ENCODE measurements around the gene HOXA6. TPM values are rescaled to one million over a fixed set of nuclear protein-coding genes. Genes with fewer than 3 reads are reported as not detected.
A peak's percentile ranks its signal among the peaks of the same experiment; 100 is the strongest.

HOXA6 gene
- total and polyA plus RNA-seq, 2 of the 4 experiments (the other 2 are of a cell fraction) = 1.4 to 1.8 TPM

- TF ChIP-seq USF2 (IDR thresholded peaks at IDR 0.05; ENCODE audit: low read depth, low read length) = no peak
- no peak for TF ChIP-seq MAFK (IDR thresholded peaks at IDR 0.05; ENCODE audit: low read depth, low read length)
Observed at GRCh38 chr7:27176524-27176845, 28.9 kb upstream of the HOXA6 start (continued).

GRCh38 chr7:27175626-27176523 is 28.3 kb upstream of the HOXA6 start:
- DNase-seq = no peak
- no peak overlapping the region for H4K91ac ChIP-seq (ENCODE audit: insufficient read depth, low read depth, low read length)
- TF ChIP-seq RAD21 (IDR thresholded peaks at IDR 0.05; ENCODE audit: low read length) = no peak
- TF ChIP-seq FOS (IDR thresholded peaks at IDR 0.05; ENCODE audit: low read depth, low read length) = no peak
- TF ChIP-seq CTCF (conservative IDR thresholded peaks at IDR 0.05; ENCODE audit: low read depth, low read length) = no peak
- TF ChIP-seq CHD1 (IDR thresholded peaks at IDR 0.05; ENCODE audit: low read depth, low read length) = no peak
- no peak for TF ChIP-seq MXI1 (IDR thresholded peaks at IDR 0.05; ENCODE audit: borderline replicate concordance, low read depth, low read length)
- TF ChIP-seq RCOR1 (IDR thresholded peaks at IDR 0.05; ENCODE audit: insufficient replicate concordance, low read length) = no peak
- TF ChIP-seq MAZ (IDR thresholded peaks at IDR 0.05; ENCODE audit: borderline replicate concordance, low read depth, low read length) = no peak
- no peak for TF ChIP-seq USF2 (IDR thresholded peaks at IDR 0.05; ENCODE audit: low read depth, low read length)
- no peak overlapping the region for H3K18ac ChIP-seq (ENCODE audit: low read depth, low read length)
- CTCF ChIA-PET = interaction anchor here (0.6 kb wide), 1 partner anchor 15 kb away, joined by 3 read pairs; no protein-coding TSS in a partner anchor
- no peak overlapping the region for H3K4me3 ChIP-seq (ENCODE audit: insufficient read depth, low read depth, low read length)
- H4K5ac ChIP-seq (ENCODE audit: low read depth, low read length) = no peak overlapping the region
- H3K79me1 ChIP-seq (ENCODE audit: low read depth in 1 of 2, low read length in 2 of 2) = no peaks in the 10 kb centered on the region
- POLR2A ChIA-PET (ENCODE audit: unreplicated experiment) = no interaction called here
- H2AFZ ChIP-seq (replicated peaks; ENCODE audit: low read length, poor library complexity) = no peak overlapping the region
- H3K9me1 ChIP-seq (ENCODE audit: insufficient read depth, low read length) = no peaks in the 10 kb centered on the region
- peak overlapping the region; percentile 10 for H2AK9ac ChIP-seq (replicated peaks; ENCODE audit: low read depth, low read length, poor library complexity)
- H3K9me3 ChIP-seq (ENCODE audit: control insufficient read depth, insufficient read depth, low read length) = peaks cover 7% of the 10 kb centered on the region; the same call in 1 of the 2 replicates
- no peak overlapping the region for H3K9ac ChIP-seq (ENCODE audit: low read depth, low read length)
- H2BK5ac ChIP-seq (ENCODE audit: low read depth, low read length, poor library complexity, severe bottlenecking) = no peak overlapping the region
- no peak overlapping the region for H3K27ac ChIP-seq (ENCODE audit: insufficient read depth, low read length)
- BruUV-seq (replicated peaks) = no TSS peak
- H3K56ac ChIP-seq (ENCODE audit: extremely low read depth, insufficient read depth, low read length) = no peak overlapping the region
- no peak overlapping the region for H2BK20ac ChIP-seq (ENCODE audit: low read depth, low read length)
- H2BK120ac ChIP-seq (ENCODE audit: low read depth, low read length) = no peak overlapping the region
- no peak overlapping the region for H3K23ac ChIP-seq (ENCODE audit: low read depth, low read length)
- no peak for ATAC-seq (ENCODE audit: low read depth)
- H2BK15ac ChIP-seq (ENCODE audit: low read depth, low read length) = no peak overlapping the region
- no peak overlapping the region for H2AK5ac ChIP-seq (ENCODE audit: low read depth, low read length)
- intact Hi-C loops (cut with micrococcal nuclease) = no loop called here
- peaks cover 90% of the 10 kb centered on the region for H3K27me3 ChIP-seq (ENCODE audit: control insufficient read depth, insufficient read depth, low read length)
- no peaks in the 10 kb centered on the region; the same call in 1 of the 2 replicates for H3K4me1 ChIP-seq (ENCODE audit: control insufficient read depth, insufficient read depth, low read length)
- H3K4ac ChIP-seq (ENCODE audit: low read depth, low read length) = no peak overlapping the region
- H3K36me3 ChIP-seq (ENCODE audit: control insufficient read depth, insufficient read depth, low read length) = no peaks in the 10 kb centered on the region
- in situ Hi-C loops (cut with MboI; ENCODE audit: low sequenced_read_pairs) = no loop called here
- no peak overlapping the region for H3K4me2 ChIP-seq (ENCODE audit: low read depth, low read length)
- H4K8ac ChIP-seq (ENCODE audit: low read depth in 2 of 2, low read length in 2 of 2) = no peak overlapping the region
- H4K20me1 ChIP-seq (ENCODE audit: insufficient read depth, low read length) = peaks cover 17% of the 10 kb centered on the region; the same call in 1 of the 2 replicates
- dilution Hi-C loops (cut with HindIII; ENCODE audit: low sequenced_read_pairs, unreplicated experiment) = no loop called here
- H3K14ac ChIP-seq (replicated peaks; ENCODE audit: low read depth, low read length) = no peak overlapping the region
- 73% methylated on average over 25 of the region's 40 CpGs; no CpG with 5 or more reads in 1 of the 2 experiments for WGBS, 2 experiments (ENCODE audit: extremely low coverage in 2 of 2, insufficient read length in 1 of 2)
